ENCODE data around the gene NFE2L1. TPM values are rescaled to one million over a fixed set of nuclear protein-coding genes. Genes with fewer than 3 reads are reported as not detected.

The NFE2L1 gene
- total RNA-seq, 1 donor from 2014 or later: 54.2 TPM

GRCh38 chr17:48047113-48047740 lies 932 bp upstream of the NFE2L1 start:
- DNase-seq (ENCODE audit: low spot score): peak; percentile 25

- peak; percentile 96 for DNase-seq (ENCODE audit: low spot score)
These were observed 396 bp downstream of the NFE2L1 start for GRCh38 chr17:48048384-48049126.

GRCh38 chr17:48051283-48051682 lies 3.1 kb downstream of the NFE2L1 start:
- DNase-seq (ENCODE audit: low spot score): no peak

DNA sequence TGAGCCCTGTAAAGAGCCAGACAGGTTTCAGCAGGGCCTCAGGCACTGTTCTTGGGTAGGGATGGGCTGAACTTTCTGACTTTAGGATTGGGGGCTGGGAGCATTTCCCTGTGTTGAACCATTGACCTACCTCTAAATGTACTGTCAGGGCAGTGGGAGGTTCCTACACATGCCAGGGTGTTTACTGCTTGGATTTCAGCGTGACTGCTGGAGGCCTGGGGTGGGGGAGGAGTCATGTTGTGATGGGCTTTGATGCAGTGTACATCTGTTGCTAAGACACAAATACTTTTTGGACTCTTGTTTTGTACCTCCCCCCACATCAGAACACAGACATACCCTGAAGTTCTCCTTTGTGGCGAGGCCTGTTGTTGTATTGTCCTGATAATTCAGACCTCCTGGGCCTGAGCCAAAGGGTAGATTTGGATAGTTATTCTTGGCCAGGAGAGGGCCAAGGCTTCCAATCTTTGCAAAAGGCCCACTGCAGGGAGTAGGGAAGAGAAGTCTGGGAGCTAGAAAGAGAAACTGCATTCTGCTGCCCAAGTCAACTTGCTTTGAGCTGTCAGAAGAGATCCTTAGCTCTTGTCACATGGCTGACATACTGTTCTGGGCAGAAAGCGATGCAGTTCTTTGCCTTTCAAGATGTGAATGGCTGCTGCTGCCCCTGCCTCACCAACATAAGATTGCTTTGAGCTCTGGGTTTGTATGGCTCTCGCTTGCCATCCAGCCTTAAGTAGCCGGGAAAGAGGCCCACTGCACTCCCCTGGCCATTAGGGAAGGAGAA lies 3.7 kb downstream of the NFE2L1 start:
- peak; percentile 90 for DNase-seq (ENCODE audit: low spot score)

- DNase-seq (ENCODE audit: low spot score): peak; percentile 74
These were observed 5.0 kb downstream of the NFE2L1 start for GRCh38 chr17:48052956-48053757.

DNA sequence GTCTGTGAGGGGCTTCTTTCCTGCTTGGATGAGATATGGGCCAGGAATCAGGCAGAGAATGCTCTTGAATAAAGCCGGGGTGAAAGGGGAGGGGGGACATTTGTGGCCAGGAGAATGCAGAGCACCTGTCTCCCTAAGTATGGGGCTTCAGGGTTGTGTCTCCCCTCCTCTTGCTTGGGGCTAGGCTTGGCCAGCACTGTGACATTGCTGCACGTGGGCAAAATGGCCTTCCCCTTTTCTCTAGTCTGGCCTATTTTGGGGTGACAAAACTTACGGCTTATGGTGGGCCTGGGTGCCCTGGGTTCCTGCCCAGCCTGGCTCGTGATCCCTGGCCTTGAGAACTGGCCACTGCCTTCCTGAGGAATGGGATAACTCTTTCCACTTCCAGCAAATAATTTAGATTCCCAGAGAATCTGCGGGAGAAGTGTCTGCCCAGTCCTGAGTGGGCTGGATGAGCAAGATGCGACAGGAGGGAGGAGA lies 5.6 kb downstream of the NFE2L1 start:
- DNase-seq (ENCODE audit: low spot score): no peak

DNA sequence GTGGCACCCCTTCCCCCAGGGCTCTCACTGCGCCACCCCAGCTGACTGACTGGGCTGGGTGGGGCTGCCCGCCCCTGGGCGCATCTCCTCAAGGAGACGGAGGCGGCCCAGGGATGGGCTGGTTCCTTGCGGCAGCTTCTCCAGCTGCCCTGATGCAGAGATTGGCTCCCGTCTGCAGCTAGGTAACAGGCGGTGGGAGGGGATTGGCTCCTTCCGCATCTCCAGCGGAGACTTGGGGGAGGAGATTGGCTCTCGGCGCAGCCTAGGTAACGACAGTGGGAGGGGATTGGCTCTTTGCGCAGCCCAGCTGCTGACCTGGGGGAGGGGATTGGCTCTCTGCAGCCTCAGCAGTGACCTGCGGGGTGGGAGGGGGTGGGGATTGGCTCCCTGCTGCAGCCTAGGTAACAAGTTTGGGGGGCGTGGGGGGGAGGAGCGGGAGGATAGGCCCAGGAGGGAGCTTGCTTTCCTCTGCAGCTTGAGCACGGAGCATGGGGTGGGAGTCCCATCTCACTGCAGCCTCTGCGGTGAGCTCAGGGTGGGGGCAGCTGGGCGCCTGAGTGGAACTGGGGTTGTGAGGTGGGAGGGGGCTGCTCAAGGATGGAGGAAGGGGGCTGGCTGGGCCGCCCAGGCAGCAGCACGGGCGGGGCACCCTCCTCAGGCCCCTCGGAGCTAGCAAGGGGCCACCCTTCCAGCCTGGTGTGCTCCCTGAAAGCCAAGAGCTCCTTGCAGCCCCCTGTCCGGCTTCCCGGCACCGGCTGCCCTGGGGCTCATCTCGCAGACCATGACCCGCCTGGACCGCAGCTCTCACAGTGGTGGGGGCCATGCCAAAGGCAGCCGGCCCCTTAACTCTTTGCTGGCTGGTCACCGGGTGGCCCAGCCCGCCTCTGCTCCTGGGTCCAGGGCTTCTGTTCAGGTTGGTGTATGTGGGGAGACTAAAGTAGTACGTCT lies 6.4 kb downstream of the NFE2L1 start:
- peak; percentile 93 for DNase-seq (ENCODE audit: low spot score)

- DNase-seq (ENCODE audit: low spot score): no peak
These were observed 7.5 kb downstream of the NFE2L1 start for GRCh38 chr17:48055531-48056245.

DNA sequence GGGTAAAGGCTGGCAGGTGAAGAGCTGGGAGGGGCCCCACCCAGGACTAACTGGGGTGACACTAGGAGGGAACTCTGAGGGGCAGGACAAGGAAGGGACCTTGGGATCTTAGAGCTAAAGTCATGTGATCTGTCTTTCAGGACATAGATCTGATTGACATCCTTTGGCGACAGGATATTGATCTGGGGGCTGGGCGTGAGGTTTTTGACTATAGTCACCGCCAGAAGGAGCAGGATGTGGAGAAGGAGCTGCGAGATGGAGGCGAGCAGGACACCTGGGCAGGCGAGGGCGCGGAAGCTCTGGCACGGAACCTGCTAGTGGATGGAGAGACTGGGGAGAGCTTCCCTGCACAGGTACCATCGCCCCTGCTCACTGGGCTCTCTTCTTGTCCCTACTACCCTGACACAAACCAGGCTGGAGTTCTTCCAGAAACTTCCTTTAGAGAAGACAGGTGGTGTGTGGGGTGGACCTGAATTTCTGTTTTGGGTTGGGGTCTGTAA lies 8.1 kb downstream of the NFE2L1 start:
- no peak for DNase-seq (ENCODE audit: low spot score)

- no peak for DNase-seq (ENCODE audit: low spot score)
These were observed 8.7 kb downstream of the NFE2L1 start for GRCh38 chr17:48056879-48057278.

GRCh38 chr17:48057626-48058025 lies 9.5 kb downstream of the NFE2L1 start:
- no peak for DNase-seq (ENCODE audit: low spot score)

DNA sequence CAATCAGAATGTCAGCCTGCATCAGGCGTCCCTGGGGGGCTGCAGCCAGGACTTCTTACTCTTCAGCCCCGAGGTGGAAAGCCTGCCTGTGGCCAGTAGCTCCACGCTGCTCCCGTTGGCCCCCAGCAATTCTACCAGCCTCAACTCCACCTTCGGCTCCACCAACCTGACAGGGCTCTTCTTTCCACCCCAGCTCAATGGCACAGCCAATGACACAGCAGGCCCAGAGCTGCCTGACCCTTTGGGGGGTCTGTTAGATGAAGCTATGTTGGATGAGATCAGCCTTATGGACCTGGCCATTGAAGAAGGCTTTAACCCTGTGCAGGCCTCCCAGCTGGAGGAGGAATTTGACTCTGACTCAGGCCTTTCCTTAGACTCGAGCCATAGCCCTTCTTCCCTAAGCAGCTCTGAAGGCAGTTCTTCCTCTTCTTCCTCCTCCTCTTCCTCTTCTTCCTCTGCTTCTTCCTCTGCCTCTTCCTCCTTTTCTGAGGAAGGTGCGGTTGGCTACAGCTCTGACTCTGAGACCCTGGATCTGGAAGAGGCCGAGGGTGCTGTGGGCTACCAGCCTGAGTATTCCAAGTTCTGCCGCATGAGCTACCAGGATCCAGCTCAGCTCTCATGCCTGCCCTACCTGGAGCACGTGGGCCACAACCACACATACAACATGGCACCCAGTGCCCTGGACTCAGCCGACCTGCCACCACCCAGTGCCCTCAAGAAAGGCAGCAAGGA lies 10.4 kb downstream of the NFE2L1 start:
- no peak for DNase-seq (ENCODE audit: low spot score)

DNA sequence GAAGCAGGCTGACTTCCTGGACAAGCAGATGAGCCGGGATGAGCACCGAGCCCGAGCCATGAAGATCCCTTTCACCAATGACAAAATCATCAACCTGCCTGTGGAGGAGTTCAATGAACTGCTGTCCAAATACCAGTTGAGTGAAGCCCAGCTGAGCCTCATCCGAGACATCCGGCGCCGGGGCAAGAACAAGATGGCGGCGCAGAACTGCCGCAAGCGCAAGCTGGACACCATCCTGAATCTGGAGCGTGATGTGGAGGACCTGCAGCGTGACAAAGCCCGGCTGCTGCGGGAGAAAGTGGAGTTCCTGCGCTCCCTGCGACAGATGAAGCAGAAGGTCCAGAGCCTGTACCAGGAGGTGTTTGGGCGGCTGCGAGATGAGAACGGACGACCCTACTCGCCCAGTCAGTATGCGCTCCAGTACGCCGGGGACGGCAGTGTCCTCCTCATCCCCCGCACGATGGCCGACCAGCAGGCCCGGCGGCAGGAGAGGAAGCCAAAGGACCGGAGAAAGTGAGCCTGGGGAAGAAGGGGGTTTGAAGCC lies 11.0 kb downstream of the NFE2L1 start:
- no peak for DNase-seq (ENCODE audit: low spot score)

DNA sequence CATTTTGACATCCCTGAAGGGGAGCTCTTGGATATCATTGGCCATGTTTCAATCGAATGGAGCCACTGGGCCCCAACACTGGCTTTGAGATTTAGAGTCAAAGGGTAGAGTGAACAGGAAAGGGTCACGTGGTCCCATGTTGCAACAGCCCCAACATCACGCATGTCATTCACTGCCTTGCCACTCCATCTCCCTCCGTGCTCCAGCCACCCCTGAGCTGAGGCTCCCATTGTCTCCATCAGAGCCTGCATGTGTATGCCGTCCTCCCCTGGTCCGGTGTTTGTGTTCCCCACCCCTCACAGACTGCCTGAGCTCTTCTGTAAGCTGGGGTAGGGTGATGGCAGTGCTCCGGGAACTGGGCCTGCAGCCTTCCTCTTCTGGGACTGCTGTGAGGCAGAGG lies 12.1 kb downstream of the NFE2L1 start:
- no peak for DNase-seq (ENCODE audit: low spot score)

- DNase-seq (ENCODE audit: low spot score): no peak
These were observed 14.1 kb downstream of the NFE2L1 start for GRCh38 chr17:48062273-48062672.

DNA sequence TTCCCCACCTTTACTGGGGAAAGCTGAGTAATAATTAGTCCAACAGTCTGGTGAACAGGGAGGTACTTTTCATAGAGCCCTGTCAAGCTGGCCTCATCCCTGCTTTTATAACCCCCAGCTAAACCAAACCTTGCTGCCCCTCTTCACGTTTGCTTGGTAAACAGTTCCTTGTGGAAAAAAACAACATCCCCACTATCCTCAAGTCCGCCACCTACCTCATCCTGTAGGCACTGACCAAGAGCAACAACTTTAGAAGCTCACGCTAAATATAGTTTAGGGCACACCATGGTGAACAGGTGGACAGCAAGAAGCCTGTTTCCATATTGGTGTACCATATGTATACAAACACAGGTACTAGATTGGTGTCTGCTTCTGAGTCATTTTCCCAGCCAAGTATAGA lies 16.5 kb downstream of the NFE2L1 start:
- DNase-seq (ENCODE audit: low spot score): no peak

DNA sequence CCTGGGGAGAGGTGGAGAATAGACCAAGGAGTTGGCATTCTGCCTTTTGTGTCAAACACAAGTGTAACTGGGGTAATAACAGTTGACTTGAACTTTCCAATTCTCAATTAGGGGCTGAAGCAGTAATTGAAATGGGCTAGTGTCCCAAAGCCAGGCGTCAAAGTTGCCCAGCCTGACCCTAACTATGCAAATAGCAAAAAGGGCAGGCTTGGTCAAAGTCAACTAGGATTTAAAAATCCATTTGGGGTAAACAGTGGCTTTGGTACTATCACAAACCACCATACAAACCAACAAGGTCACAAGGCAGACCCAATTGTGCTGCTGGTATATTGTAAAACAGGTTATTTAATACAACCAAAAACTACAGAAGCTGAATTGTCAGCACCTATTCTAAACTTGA lies 18.0 kb downstream of the NFE2L1 start:
- no peak for DNase-seq (ENCODE audit: low spot score)

DNA sequence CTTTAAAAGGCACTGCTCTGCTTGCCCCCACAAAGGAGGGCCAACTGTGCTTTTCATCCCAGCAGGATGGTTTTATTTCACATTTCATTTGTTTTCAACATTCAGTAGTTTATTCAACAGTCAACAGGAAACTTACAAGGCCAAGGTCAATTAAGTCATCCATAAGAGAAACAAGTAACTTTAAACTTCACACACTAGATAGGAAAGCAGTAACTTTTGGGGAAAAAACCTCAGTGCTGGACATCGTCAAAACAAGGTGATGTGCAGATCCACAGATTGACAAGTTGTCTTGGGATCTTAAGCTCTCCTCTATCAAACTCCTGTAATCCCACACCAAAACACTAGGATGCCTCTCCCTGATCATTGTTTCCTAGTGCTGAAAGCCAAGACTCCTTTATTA lies 18.5 kb downstream of the NFE2L1 start:
- DNase-seq (ENCODE audit: low spot score): no peak

- no peak for DNase-seq (ENCODE audit: low spot score)
These were observed 19.1 kb downstream of the NFE2L1 start for GRCh38 chr17:48067245-48067644.
